ENCODE data around the gene TLX2.

TLX2 gene

DNA sequence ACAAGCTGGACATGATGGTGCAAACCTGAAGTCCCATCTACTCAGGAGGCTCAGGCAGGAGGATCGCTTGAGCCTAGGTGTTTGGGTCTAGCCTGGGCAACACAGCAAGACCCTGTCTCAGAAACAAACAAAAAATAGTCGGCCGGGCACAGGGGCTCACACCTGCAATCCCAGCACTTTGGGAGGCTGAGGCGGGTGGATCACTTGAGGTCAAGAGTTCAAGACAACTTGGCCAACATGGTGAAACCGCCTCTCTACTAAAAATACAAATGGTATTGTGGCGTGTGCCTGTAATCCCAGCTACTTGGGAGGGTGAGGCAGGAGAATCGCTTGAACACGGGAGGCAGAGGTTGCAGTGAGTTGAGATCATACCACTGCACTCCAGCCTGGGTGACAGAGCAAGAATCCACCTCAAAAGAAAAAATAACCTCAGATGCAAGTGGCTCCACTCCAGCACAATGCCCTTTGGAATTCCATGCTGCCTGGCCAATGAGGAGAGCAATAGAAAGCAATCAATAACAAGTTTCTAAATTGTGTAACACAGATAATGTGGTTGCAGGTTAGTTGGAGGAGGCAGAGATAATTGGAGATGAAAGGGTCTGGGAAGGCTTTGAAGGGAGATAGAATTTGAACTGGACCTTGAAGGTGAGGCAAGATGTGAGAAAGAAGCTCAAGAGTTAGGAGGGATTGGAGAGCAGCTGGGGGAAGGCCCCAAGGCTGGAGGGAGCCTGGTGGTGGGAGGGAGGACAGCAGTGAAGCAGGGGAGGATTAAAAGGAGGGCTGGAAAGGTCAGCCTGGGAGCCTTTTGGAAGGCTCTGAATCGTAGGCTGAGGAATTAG, 25.4 kb upstream of the TLX2 start:
- DNase-seq (ENCODE audit: extremely low read depth, low read depth) = no peak
- H3K4me3 ChIP-seq (replicated peaks; ENCODE audit: low read depth, low read length) = no peak overlapping the region
- TF ChIP-seq, protein P1, sequence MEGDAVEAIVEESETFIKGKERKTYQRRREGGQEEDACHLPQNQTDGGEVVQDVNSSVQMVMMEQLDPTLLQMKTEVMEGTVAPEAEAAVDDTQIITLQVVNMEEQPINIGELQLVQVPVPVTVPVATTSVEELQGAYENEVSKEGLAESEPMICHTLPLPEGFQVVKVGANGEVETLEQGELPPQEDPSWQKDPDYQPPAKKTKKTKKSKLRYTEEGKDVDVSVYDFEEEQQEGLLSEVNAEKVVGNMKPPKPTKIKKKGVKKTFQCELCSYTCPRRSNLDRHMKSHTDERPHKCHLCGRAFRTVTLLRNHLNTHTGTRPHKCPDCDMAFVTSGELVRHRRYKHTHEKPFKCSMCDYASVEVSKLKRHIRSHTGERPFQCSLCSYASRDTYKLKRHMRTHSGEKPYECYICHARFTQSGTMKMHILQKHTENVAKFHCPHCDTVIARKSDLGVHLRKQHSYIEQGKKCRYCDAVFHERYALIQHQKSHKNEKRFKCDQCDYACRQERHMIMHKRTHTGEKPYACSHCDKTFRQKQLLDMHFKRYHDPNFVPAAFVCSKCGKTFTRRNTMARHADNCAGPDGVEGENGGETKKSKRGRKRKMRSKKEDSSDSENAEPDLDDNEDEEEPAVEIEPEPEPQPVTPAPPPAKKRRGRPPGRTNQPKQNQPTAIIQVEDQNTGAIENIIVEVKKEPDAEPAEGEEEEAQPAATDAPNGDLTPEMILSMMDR (IDR thresholded peaks at IDR 0.05; ENCODE audit: low read depth, low read length, missing control alignments) = no peak

DNA sequence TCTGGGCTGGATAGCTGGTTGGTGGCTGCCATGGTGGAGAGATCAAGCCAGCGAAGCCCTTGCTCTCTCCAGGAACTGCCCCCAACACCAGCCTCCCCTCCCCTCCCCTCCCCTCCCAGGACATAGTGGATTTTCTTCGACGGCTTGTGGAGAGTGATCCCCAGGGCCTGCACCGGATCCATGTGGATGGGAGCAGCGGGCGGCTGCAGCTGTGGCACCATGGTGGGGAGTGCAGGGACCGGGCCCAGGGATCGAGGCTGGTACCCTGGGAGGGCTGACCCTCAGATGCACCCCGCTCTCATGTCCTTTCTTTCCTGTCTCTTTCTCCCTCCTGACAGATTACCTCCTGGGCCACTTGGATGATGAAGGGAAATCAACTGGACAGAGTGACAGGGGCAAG, 24.3 kb upstream of the TLX2 start:
- no peak overlapping the region for H3K4me3 ChIP-seq (replicated peaks; ENCODE audit: low read depth, low read length)
- no peak for DNase-seq (ENCODE audit: extremely low read depth, low read depth)
- TF ChIP-seq, protein P1 (IDR thresholded peaks at IDR 0.05; ENCODE audit: low read depth, low read length, missing control alignments) = no peak

- no peak for DNase-seq (ENCODE audit: extremely low read depth, low read depth)
- TF ChIP-seq, protein P1 (IDR thresholded peaks at IDR 0.05; ENCODE audit: low read depth, low read length, missing control alignments) = no peak
- no peak overlapping the region for H3K4me3 ChIP-seq (replicated peaks; ENCODE audit: low read depth, low read length)
Measured at GRCh38 chr2:74491648-74492544, 22.4 kb upstream of the TLX2 start.

- DNase-seq (ENCODE audit: extremely low read depth, low read depth) = no peak
- no peak overlapping the region for H3K4me3 ChIP-seq (replicated peaks; ENCODE audit: low read depth, low read length)
- TF ChIP-seq, protein P1 (IDR thresholded peaks at IDR 0.05; ENCODE audit: low read depth, low read length, missing control alignments) = no peak
Measured at GRCh38 chr2:74493546-74493945, 20.7 kb upstream of the TLX2 start.

DNA sequence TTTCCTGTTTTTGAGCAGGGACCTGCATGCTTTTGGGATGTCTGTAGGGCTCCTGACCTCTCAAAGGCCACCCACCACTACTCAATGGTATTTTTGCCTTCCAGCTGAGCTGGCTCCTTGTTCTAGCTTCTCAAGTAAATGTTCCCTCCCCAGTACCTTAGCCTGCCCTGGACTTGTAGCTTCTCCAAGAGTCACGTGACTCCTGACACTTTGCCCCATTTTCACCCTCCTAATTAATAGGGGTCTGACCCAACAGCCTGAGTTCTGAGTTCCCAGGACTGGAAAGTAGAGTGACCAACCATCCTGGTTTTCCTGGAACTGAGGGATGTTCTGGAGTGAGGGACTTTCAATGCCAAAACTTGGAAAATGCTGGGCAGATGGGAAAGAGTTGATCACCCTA, 18.8 kb upstream of the TLX2 start:
- no peak overlapping the region for H3K4me3 ChIP-seq (replicated peaks; ENCODE audit: low read depth, low read length)
- no peak for DNase-seq (ENCODE audit: extremely low read depth, low read depth)
- TF ChIP-seq, protein P1 (IDR thresholded peaks at IDR 0.05; ENCODE audit: low read depth, low read length, missing control alignments) = no peak

GRCh38 chr2:74496997-74497776, 17.1 kb upstream of the TLX2 start:
- TF ChIP-seq, protein P1 (IDR thresholded peaks at IDR 0.05; ENCODE audit: low read depth, low read length, missing control alignments) = no peak
- DNase-seq (ENCODE audit: extremely low read depth, low read depth) = no peak
- no peak overlapping the region for H3K4me3 ChIP-seq (replicated peaks; ENCODE audit: low read depth, low read length)
